Measurements from ENCODE around the gene CDC42BPB.

DNA sequence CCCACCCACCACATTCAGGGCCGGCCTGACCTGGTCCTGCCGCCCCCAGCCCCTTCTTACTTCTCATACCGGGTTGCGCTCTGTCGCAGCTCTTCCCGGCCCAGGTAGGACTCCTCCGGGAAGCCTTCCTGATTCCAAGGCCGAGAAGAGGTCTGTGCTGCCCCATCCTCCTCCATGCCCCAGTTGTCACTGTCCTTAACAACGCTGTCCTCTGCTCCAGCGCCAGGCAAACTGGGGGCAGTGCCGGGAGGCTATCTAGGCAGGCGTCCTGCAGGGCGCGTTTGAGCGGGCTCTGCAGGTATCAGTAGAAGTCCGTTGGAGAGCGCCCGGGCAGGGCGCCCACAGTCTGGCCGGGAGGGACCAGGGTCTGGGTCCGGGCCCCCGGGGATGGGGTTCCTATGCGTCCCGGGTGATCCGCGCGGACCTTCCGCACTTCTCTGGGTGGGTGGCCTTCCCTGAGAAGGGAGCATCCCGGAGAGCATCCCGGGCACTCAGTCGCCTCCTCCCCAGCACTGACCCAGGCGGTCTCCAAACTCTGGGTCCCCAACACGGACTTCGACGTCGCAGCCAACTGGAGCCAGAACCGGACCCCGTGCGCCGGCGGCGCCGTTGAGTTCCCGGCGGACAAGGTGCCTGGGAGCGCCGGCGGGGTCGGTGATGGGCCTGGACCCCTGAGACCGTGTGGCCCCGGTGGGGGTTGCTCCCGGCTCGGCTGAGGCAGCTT, 134.0 kb downstream of the CDC42BPB start:
- TF ChIP-seq FOSL2 (IDR thresholded peaks at IDR 0.05; ENCODE audit: borderline replicate concordance, low read depth) (no peak), CTCF (IDR thresholded peaks at IDR 0.05) (no peak), ZBTB33 (IDR thresholded peaks at IDR 0.05; ENCODE audit: borderline replicate concordance, low read depth) (no peak), EP300 (IDR thresholded peaks at IDR 0.05; ENCODE audit: borderline replicate concordance in 1 of 2, low read depth in 1 of 2, low read length in 1 of 2) (no peak), MXI1 (IDR thresholded peaks at IDR 0.05; ENCODE audit: low read depth, low read length) (no peak), REST (IDR thresholded peaks at IDR 0.05; ENCODE audit: low read depth, low read length) (no peak), TAF1 (IDR thresholded peaks at IDR 0.05; ENCODE audit: borderline replicate concordance, low read depth, low read length) (no peak), SIN3A (IDR thresholded peaks at IDR 0.05; ENCODE audit: borderline replicate concordance, low read depth, low read length) (no peak), GABPA (IDR thresholded peaks at IDR 0.05; ENCODE audit: low read depth) (no peak), TEAD4 (IDR thresholded peaks at IDR 0.05; ENCODE audit: borderline replicate concordance, insufficient read depth) (no peak), EZH2phosphoT487 (IDR thresholded peaks at IDR 0.05; ENCODE audit: borderline replicate concordance, low read depth) (no peak), RAD21 (IDR thresholded peaks at IDR 0.05; ENCODE audit: low read length) (no peak)
